Suprapubic skin (tissue), 4 donors: Measurements from ENCODE around the gene IQCK.

ENCODE experiments used
- CTCF ChIP-seq, 2 donors: fragments of 200-600 bp in 1 of 2; fragments of 450-650 bp in 1 of 2; sonication (generic) in 1 of 2; IDR thresholded peaks; one replicate each; pipeline ENCODE4 v1.5.1; 2016 to 2019; ENCODE audit warnings: antibody characterized with exemption in 2 of 2, mild to moderate bottlenecking in 1 of 2, moderate library complexity in 1 of 2
- POLR2A ChIP-seq, 2 donors: fragments of 450-650 bp; IDR thresholded peaks; one replicate each; pipeline ENCODE4 v1.6.1; 2017; ENCODE audit warnings: antibody characterized with exemption in 2 of 2, mild to moderate bottlenecking in 2 of 2, moderate library complexity in 2 of 2
- POLR2AphosphoS5 ChIP-seq, 3 donors: sonication (generic); formaldehyde crosslinking; IDR thresholded peaks; one replicate each; pipeline ENCODE4 v1.6.1; 2017; ENCODE audit warnings: antibody characterized with exemption in 3 of 3

DNA sequence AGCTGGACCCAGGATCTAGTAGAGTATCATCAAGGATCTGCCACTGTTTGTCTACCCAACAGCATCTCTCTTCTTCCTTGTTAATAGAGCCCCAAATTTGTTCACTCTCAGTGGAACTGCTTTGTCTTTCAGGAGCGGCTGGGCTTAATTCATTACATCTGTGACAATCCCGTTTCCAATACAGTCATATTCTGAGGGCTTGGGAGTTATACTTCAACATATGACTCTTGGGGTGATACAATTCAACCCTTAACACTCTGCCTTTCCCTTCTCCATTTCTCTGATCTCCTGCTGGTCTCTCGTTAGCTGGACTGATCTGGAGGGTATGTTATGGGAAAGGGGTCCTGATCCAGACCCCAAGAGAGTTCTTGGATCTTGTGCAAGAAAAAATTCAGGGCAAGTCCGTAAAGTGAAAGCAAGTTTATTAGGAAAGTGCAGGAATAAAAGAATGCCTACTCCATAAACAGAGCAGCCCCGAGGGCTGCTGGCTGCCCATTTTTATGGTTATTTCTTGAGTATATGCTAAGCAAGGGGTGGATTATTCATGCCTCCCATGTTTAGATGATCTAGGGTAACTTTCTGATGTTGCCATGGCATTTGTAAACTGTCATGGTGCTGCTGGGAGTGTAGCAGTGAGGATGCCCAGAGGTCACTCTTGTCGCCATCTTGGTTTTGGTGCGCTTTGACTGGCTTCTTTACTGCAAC, 42.4 kb downstream of the IQCK start:
- no peak for TF ChIP-seq CTCF (IDR thresholded peaks at IDR 0.05)
- TF ChIP-seq POLR2AphosphoS5 (IDR thresholded peaks at IDR 0.05) = no peak
- no peak for TF ChIP-seq POLR2A (IDR thresholded peaks at IDR 0.05)
